Head of caudate nucleus (tissue), 42 donors: Measurements from ENCODE around the gene CCDC192.

Experiments used
- DNase-seq, 42 donors: peaks; one replicate each; pipeline versions ENCODE4 v3.0.0 to v3.0.0-alpha.2; 2020 to 2021; ENCODE audit warnings: mixed read lengths in 7 of 42
- intact Hi-C: fragments of 100-400 bp; cut with DNase I; formaldehyde crosslinking; loops from one replicate; pipeline ENCODE4 v1.15.0; 2022

The CCDC192 gene

GRCh38 chr5:127926974-127927373 is 223.8 kb downstream of the CCDC192 start:
- DNase-seq: no peak
- intact Hi-C loops: no loop called here

DNA sequence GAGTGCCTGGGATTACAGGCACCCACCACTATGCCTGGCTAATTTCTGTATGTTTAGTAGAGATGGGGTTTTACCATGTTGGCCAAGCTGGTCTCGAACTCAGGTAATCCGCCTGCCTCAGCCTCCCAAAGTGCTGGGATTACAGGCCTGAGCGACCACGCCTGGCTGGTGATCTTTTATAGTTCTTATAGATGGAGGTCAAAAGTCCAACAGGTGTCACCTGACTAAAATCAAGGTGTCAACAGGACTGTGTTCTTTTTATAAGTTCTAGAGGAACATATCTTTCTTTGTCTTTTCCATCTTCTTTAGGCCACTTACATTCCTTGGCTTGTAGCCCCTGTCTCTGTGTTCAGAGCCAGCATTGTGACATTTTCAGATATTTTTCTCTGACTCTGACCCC is 224.9 kb downstream of the CCDC192 start:
- intact Hi-C loops: no loop called here
- DNase-seq: no peak

DNA sequence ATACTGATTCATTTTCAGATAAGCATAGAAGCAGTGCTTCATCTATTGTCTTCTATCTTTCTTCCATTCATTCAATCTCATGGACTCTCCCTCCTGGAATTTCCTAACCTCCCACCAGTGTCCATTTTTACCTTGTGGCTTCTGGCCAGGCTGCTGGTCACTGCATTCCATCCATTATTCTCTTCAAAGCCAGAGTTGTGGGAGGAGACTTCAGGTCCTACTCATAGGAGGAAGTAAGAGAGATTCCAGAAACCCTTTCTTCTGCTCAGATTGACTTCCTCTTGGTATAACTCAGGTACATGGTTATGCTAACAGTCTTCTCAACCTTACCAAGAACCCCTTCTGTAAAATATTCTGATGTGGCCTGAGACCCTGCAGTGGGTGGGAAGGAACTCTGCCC is 227.1 kb downstream of the CCDC192 start:
- no peak for DNase-seq
- intact Hi-C loops: no loop called here

DNA sequence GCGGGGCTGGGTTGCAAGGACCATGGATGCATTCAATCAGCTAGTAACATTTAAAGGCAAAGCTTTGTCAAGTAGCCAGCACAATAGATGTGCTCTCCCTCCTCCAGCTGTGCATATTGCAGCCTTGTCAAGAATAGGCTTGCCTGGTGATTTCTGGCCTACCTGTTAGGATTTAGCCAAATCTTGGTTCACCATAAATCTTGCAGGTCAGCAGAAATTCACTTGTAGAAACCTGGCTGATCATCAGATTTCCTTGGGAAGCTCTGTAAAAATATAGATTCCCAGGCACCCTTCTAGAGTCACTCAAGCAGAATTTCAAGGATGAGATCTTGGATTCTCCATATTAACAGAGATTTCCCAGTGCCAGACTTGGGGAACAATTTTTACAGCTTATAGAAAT is 228.2 kb downstream of the CCDC192 start:
- intact Hi-C loops: no loop called here
- DNase-seq: no peak

DNA sequence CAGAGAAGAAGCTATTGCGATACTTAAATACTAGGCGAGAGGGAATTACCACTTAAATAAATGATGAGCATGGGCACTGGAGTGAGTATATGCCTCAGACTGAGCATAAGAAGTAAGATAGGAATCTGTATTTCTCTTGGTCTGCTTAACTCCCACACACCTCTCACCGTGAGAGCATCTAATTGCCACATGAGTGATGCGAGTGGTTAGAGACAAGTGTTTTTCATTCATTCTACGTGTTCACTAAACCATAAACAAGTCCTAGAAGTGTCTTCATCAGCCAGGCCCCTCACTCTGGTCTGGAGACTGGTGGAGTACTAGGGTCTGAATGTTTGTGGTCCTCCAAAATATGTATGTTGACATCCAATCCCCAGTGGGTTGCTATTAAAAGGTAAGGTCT is 230.2 kb downstream of the CCDC192 start:
- intact Hi-C loops: no loop called here
- no peak for DNase-seq

- DNase-seq: no peak
- intact Hi-C loops: no loop called here
Measured at GRCh38 chr5:127934791-127935256, 231.6 kb downstream of the CCDC192 start.

GRCh38 chr5:127935398-127935797 is 232.2 kb downstream of the CCDC192 start:
- intact Hi-C loops: no loop called here
- no peak for DNase-seq

GRCh38 chr5:127936439-127936972 is 233.3 kb downstream of the CCDC192 start:
- DNase-seq: no peak
- intact Hi-C loops: no loop called here

DNA sequence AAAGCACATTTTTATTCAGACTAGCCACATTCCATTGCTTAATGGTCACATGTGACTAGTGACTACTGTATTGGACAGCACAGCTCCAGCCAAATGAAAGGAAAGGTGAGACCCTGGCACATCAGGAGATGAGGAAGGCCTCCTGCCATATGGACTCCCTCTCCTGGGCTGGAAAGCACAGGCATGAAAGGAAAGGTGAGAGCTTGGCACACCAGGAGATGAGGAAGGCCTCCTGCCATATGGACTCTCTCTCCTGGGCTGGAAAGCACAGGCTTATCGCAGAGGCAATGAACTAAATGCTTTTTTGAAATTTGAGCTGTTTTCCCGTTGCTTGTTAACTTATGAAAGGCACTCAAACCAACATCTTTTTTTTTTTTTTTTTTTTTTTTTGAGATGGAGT is 235.6 kb downstream of the CCDC192 start:
- no peak for DNase-seq
- intact Hi-C loops: no loop called here

DNA sequence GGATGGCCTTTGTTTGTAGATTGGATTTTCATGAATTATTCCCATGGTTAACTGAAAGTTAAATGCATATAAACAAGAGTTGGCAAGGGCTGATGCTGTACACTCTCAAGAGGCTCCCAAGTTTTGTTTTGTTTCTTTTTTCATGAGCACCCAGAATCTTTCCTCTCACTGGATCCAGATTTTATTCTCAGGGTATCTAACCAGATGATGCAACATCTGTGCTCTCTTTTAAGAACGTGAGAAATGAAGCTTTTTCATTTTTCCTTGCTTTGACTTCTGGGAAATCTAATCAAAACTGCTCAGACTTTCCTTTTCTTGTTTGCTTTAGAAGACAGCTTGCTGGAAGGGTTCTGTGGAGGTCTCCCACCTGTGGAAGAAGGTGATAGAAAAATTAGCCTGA is 237.7 kb downstream of the CCDC192 start:
- no peak for DNase-seq
- intact Hi-C loops: no loop called here

GRCh38 chr5:127941646-127942045 is 238.5 kb downstream of the CCDC192 start:
- DNase-seq: peak in 33 of 42 donors; percentile 5 to 77 (median 32)
- intact Hi-C loops: no loop called here

DNA sequence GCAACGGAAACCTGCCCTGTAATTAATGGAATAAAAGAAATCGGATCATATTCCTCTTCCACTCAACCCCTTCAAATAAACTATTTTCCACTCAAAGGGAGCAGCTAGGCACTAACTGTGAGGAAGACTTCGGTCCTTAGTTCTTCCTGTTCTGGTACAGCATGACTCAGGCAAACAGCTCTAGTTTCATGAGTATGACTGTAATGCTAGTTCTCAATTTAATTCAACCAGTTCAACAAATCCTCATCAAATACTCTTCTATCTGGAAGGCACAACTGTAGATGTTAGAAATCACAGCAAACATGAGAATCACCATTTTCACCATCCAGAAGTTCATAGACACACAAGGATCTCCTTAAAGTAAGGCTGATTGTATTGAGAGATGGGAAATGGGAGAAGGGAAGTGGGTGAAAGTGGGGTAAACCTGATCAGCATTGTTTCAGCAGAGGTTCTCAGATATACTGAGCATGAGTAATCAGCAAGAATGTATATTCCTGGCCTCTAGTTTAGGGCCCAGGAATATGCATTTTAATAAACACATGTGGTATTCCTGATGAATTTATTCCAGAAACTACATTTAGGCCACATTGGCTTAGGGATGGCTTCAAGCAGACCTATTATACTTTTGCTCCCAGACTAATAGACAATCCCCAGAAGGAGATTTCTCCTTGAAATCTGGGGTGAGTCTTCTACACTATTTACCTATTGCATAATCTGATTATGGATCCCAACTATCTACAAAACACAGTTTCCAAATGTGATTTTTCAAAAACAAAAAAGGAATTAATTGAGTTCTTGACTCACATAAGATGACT is 239.3 kb downstream of the CCDC192 start:
- intact Hi-C loops: no loop called here
- DNase-seq: no peak

DNA sequence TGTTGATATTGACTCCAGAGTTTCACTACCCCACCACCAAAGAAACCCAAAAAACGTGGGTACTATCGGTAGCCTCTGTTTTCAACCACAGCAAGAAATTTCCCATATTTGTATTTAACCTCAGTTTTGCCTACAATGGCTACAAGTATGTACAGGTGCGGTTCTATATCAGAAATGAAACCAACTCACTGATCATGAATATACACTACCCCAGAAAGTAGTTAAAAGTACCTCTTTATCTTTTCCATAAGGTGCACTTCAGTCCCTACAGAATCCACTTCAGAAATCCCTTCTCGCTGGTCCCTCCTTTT is 239.8 kb downstream of the CCDC192 start:
- DNase-seq: no peak
- intact Hi-C loops: no loop called here

- DNase-seq: no peak
- intact Hi-C loops: no loop called here
Measured at GRCh38 chr5:127944125-127944524, 240.9 kb downstream of the CCDC192 start.

DNA sequence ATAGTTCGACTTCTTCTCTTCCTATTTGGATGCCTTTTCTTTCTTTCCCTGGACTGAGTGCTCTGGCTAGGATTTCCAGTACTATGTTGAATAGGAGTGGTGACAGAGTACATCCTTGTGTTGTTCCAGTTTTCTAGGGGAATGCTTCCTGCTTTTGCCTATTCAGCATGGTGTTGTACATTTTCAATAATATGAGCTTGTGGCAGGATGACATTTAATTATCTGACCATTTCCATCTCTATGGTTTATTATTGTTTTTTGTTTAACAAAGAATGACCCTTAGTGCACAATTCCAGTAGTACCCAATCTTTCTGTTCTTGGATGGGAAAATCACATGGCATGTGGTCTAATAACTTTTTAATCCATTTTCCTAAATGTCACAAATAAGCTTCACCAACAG is 244.8 kb downstream of the CCDC192 start:
- DNase-seq: no peak
- intact Hi-C loops: no loop called here

DNA sequence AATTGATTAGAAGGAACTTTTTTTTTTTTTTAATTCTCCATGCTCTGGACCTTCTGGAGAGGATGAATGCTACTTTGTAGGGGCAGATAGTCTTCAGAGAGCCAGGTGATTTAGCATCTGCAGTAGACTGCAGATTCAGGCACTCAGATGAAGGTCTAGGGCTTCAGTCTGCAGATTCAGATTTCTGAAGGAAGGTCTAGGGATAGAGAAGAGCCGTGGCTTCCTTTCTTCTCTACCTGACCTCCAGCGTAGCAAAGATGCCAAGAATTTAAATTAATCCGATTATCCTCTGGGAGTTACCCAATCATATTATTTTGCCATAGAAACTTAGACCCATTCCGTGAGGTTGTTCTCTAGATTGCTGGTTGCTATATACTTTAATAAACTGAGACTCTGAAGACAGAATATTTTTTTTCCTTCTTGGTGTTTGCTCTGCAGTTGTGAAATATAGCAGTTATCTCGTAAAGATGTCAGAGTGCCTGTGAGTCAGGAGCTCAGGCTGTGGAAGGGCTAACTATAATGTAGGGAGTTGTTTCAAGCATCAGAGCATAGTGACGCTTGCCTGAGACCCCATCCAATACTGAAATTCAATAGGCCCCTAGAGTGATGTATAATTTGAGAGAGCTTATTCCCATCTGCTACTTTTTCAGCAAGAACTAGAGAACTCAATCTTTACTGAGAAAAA is 247.7 kb downstream of the CCDC192 start:
- no peak for DNase-seq
- intact Hi-C loops: no loop called here

DNA sequence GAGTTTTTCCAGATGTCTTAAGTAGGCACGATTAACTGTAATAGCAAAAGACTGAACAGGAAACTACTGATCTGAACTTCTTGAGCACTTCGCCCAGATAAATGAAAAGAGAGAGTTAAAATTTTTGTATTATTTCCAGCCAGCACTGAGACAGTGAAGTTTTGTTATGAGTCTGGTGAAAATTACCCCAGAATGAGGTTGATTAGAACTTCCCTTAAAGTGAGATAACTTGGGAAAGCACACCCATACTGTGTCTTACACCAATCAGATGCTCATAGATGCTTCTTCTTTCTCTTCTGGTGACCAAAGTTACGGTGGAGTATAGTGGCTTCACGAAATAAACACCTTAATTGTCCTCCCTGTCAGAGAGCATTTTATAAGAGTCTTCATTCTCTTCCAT is 248.6 kb downstream of the CCDC192 start:
- no peak for DNase-seq
- intact Hi-C loops: no loop called here

DNA sequence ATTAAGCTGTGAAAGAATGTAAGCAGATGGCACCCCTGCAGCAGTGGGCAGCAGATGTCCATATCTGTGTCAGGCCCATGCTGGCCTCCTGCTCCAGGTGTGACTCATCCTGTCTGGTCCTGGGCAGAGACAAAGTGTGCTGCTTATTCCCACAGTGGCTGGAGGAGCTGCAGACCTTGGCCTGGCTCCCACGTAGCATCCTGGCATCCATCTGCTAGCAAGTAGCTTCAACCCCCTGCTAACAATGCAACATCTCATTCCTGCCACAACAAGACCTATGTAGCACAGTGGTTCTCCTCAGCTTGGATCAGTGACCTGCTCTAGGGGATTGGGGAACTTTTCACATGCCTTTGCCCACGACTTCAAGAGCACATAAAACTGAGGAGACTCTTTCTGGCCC is 254.0 kb downstream of the CCDC192 start:
- intact Hi-C loops: no loop called here
- DNase-seq: peak in 21 of 42 donors; percentile 11 to 56 (median 28)

GRCh38 chr5:127957701-127958239 is 254.6 kb downstream of the CCDC192 start:
- intact Hi-C loops: no loop called here
- no peak for DNase-seq

- DNase-seq: no peak
- intact Hi-C loops: no loop called here
Measured at GRCh38 chr5:127958421-127959011, 255.3 kb downstream of the CCDC192 start.
